ENCODE results near the gene XCL2. TPM values are rescaled to one million over a fixed set of nuclear protein-coding genes. Genes with fewer than 3 reads are reported as not detected.

Gene XCL2
- total RNA-seq, 4 donors from 2014 or later, result 1.7 to 4.5 TPM; not detected in 2

- no peak for TF ChIP-seq POLR2A (IDR thresholded peaks at IDR 0.05)
- TF ChIP-seq POLR2AphosphoS5 (IDR thresholded peaks at IDR 0.05), result no peak
- no peak for TF ChIP-seq EP300 (IDR thresholded peaks at IDR 0.05; ENCODE audit: low read depth)
- no peak for TF ChIP-seq CTCF (IDR thresholded peaks at IDR 0.05)
- H3K27me3 ChIP-seq, result no peaks in the 10 kb centered on the region
- no peaks in the 10 kb centered on the region for H3K36me3 ChIP-seq
- no peak for DNase-seq
- no peak overlapping the region for H3K4me3 ChIP-seq
- intact Hi-C loops (cut with DNase I; ENCODE audit: low total_unique reads) (no loop called here), in situ Hi-C loops (cut with MboI; ENCODE audit: low pct_ligation_motif_present in 1 of 4, low pct_unique_long_range_greater_than_20kb in 1 of 4, low sequenced_read_pairs in 3 of 4) (no loop called here)
- WGBS, 2 donors (ENCODE audit: low coverage in 1 of 2), result 53 to 71% methylated on average over 3 to 13 of the region's 13 CpGs
- H3K27ac ChIP-seq, result peak overlapping the region; percentile 4 to 54 (median 19)
- no peaks in the 10 kb centered on the region for H3K9me3 ChIP-seq
- H3K4me1 ChIP-seq, result peaks cover 0 to 5% (median 2%) of the 10 kb centered on the region in 4 donors
Measured at GRCh38 chr1:168512864-168513595, 30.8 kb downstream of the XCL2 start.

DNA sequence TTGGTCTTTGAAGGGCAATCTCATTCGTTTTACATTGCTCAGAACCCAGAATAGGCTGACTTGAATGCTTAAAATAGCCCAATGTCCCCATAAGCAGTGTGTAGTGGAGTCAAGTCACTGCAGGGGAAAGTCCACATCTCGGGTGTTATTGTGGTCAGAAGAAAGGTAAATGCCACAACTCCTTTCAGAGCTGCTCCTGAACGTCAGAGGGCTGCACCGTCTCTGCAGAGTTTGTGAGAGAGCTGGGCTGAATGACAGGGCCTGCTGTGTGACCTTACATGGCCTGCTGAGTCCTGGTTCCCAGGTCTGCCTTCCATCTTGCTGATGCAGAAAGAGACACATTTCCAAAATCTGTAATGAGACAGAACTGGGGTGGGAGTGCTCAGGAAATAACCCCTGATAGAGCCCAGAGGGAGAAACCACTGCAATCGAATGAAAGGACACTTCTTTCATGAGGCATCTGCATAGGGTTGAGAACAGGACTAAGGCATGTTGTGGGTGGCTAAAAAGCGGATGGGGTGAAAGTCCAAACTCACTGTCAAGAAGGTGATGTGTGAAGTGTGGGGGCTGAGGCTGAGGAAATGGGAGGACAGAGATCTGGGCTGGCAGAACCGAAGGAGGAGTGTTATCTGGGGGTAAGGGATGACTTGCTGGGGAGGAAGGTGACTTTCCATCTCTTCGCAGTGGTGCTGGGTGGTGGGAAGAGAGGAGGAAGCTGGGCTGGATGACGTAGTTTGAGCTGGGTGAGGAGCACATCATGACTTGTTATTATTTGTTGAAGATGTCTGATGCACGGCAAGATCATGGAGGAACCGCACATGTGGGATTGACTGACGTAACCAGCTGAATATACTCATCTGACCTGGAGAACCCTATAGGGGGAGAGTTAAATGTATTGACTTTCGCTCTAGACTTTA lies 33.7 kb downstream of the XCL2 start:
- no peaks in the 10 kb centered on the region for H3K27me3 ChIP-seq
- H3K27ac ChIP-seq, result peak overlapping the region in 1 of 4 donors; percentile 17
- no peaks in the 10 kb centered on the region for H3K36me3 ChIP-seq
- WGBS, 2 donors (ENCODE audit: low coverage in 1 of 2), result 77 to 87% methylated on average over 8 to 13 of the region's 13 CpGs
- TF ChIP-seq CTCF (IDR thresholded peaks at IDR 0.05) (no peak), POLR2A (IDR thresholded peaks at IDR 0.05) (no peak), POLR2AphosphoS5 (IDR thresholded peaks at IDR 0.05) (no peak), EP300 (IDR thresholded peaks at IDR 0.05; ENCODE audit: low read depth) (no peak)
- no peaks in the 10 kb centered on the region for H3K9me3 ChIP-seq
- H3K4me3 ChIP-seq, result no peak overlapping the region
- DNase-seq, result no peak
- in situ Hi-C loops (cut with MboI; ENCODE audit: low pct_ligation_motif_present in 1 of 4, low pct_unique_long_range_greater_than_20kb in 1 of 4, low sequenced_read_pairs in 3 of 4), result no loop called here
- intact Hi-C loops (cut with DNase I; ENCODE audit: low total_unique reads), result no loop called here
- H3K4me1 ChIP-seq, result peaks cover 4 to 9% (median 5%) of the 10 kb centered on the region in 4 donors

DNA sequence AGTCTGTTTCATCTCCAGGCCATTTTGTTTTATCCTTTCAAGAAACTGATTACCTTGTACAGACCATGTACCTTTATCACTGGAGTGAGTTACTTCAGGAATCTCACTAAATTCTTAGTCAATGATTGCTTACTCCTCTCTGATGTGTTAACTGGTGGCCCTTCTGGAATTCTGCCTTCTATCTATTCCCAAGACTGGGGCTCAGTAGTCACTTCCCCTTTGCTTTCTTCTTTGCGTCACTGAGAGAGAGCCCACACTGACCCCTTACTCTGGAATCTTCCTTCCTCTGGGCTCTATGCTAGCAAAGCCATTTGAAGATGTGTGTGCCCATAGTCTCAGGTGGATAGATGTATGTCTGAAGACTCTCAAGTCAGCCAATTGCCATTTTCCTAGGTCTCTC lies 34.6 kb downstream of the XCL2 start:
- in situ Hi-C loops (cut with MboI; ENCODE audit: low pct_ligation_motif_present in 1 of 4, low pct_unique_long_range_greater_than_20kb in 1 of 4, low sequenced_read_pairs in 3 of 4), result no loop called here
- Histone ChIP-seq H3K27me3 (no peaks in the 10 kb centered on the region), H3K4me1 (peaks cover 4 to 14% (median 8%) of the 10 kb centered on the region in 4 donors), H3K27ac (no peak overlapping the region), H3K9me3 (no peaks in the 10 kb centered on the region), H3K36me3 (no peaks in the 10 kb centered on the region), H3K4me3 (no peak overlapping the region)
- 90 to 100% methylated on average over 1 of the region's 1 CpG for WGBS, 2 donors (ENCODE audit: low coverage in 1 of 2)
- intact Hi-C loops (cut with DNase I; ENCODE audit: low total_unique reads), result no loop called here
- DNase-seq, result no peak
- TF ChIP-seq POLR2A (IDR thresholded peaks at IDR 0.05) (no peak), EP300 (IDR thresholded peaks at IDR 0.05; ENCODE audit: low read depth) (no peak), CTCF (IDR thresholded peaks at IDR 0.05) (no peak), POLR2AphosphoS5 (IDR thresholded peaks at IDR 0.05) (no peak)

DNA sequence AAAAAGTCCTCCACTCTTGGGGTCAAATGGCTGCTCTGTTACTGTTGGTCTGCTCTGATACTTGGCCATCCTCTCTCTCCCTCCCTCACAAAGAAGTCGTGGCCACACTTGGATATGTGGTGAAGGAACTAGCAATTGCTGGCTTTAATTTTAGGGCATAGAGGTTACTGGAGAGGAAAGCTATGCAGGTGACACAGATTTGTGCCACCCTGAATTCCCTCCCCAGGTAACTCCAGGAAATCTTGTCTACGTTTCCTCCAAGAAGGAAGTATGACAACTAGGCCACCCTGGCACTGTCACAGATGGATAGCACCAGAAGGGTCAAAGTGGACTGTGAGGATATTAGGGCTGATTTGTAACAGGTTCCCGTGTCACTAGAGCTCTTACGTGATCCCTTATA lies 36.0 kb downstream of the XCL2 start:
- no peak for DNase-seq
- WGBS, 2 donors (ENCODE audit: low coverage in 1 of 2), result 93% methylated on average over 4 of the region's 4 CpGs; no CpG with 5 or more reads in 1 of the 2 donors
- H3K27me3 ChIP-seq, result no peaks in the 10 kb centered on the region
- intact Hi-C loops (cut with DNase I; ENCODE audit: low total_unique reads), result no loop called here
- H3K9me3 ChIP-seq, result no peaks in the 10 kb centered on the region
- H3K4me3 ChIP-seq, result no peak overlapping the region
- H3K4me1 ChIP-seq, result peaks cover 4 to 13% (median 8%) of the 10 kb centered on the region in 4 donors
- in situ Hi-C loops (cut with MboI; ENCODE audit: low pct_ligation_motif_present in 1 of 4, low pct_unique_long_range_greater_than_20kb in 1 of 4, low sequenced_read_pairs in 3 of 4), result no loop called here
- no peak overlapping the region for H3K27ac ChIP-seq
- no peak for TF ChIP-seq CTCF (IDR thresholded peaks at IDR 0.05)
- TF ChIP-seq EP300 (IDR thresholded peaks at IDR 0.05; ENCODE audit: low read depth), result no peak
- TF ChIP-seq POLR2A (IDR thresholded peaks at IDR 0.05), result no peak
- TF ChIP-seq POLR2AphosphoS5 (IDR thresholded peaks at IDR 0.05), result no peak
- H3K36me3 ChIP-seq, result no peaks in the 10 kb centered on the region
